K562 (cell line): ENCODE measurements around the gene ARHGAP22. TPM values are rescaled to one million over a fixed set of nuclear protein-coding genes. Genes with fewer than 3 reads are reported as not detected.

Experiments used
- ELF4 ChIP-seq: fragments of 450-650 bp; formaldehyde crosslinking; IDR thresholded peaks from 2 replicates; pipeline ENCODE4 v1.4.0; 2022; ENCODE audit warnings: missing genetic modification characterization
- FUS ChIP-seq: fragments of 200-400 bp; formaldehyde crosslinking; optimal IDR thresholded peaks from 2 replicates; pipeline ENCODE3; 2017; ENCODE audit warnings: low read depth, low read length
- L3MBTL2 ChIP-seq: fragments of 450-650 bp; IDR thresholded peaks from 2 replicates; pipeline ENCODE4 v1.6.1; 2016; ENCODE audit warnings: mild to moderate bottlenecking, moderate library complexity
- MYBL2 ChIP-seq, 2 experiments: fragments of 450-650 bp in 1 of 2; sonication (generic) in 1 of 2; formaldehyde crosslinking in 1 of 2; IDR thresholded peaks; 2 replicates each; pipeline versions ENCODE4 v1.6.1 to v1.8.1; 2017 to 2022; ENCODE audit warnings: borderline replicate concordance in 1 of 2, inconsistent platforms in 1 of 2, low read depth in 1 of 2, mild to moderate bottlenecking in 1 of 2, missing genetic modification reagents in 1 of 2, moderate library complexity in 1 of 2
- NONO ChIP-seq, 2 experiments: fragments of 200-400 bp in 1 of 2; fragments of 450-650 bp in 1 of 2; formaldehyde crosslinking in 1 of 2; IDR thresholded peaks; 2 replicates each; pipeline ENCODE4 v1.6.1; 2017; ENCODE audit warnings: low read depth in 2 of 2, mild to moderate bottlenecking in 2 of 2, moderate library complexity in 2 of 2, low read length in 1 of 2
- POLR3G ChIP-seq: IDR thresholded peaks from 2 replicates; pipeline ENCODE4 v1.6.1; 2011; ENCODE audit not compliant: insufficient read length, insufficient replicate concordance; ENCODE audit errors: extremely low read depth
- RAD21 ChIP-seq, 2 experiments: fragments of 250-450 bp in 1 of 2; fragments of 450-650 bp in 1 of 2; sonication (Bioruptor Pico) in 1 of 2; formaldehyde crosslinking in 1 of 2; IDR thresholded peaks in 1 of 2; conservative IDR thresholded peaks in 1 of 2; 2 replicates each; pipeline versions ENCODE4 v1.4.0 to v1.8.0; 2020 to 2022; ENCODE audit warnings: mild to moderate bottlenecking in 2 of 2, moderate library complexity in 1 of 2
- RBM15 ChIP-seq: fragments of 200-400 bp; formaldehyde crosslinking; IDR thresholded peaks from 2 replicates; pipeline ENCODE4 v1.6.1; 2018; ENCODE audit warnings: mild to moderate bottlenecking, low read length, moderate library complexity; ENCODE audit not compliant: insufficient read depth
- RFX7 ChIP-seq: fragments of 250-450 bp; sonication (Bioruptor Pico); IDR thresholded peaks from 2 replicates; pipeline ENCODE4 v1.5.1; 2021; ENCODE audit warnings: mild to moderate bottlenecking
- SMC3 ChIP-seq: conservative IDR thresholded peaks from 2 replicates; pipeline ENCODE4 v1.6.1; 2011; ENCODE audit warnings: low read depth, low read length, improper control_type of control experiment; ENCODE audit not compliant: insufficient read depth
- TRIM24 ChIP-seq, 2 experiments: fragments of 450-650 bp; IDR thresholded peaks; 2 replicates each; pipeline ENCODE4 v1.6.1; 2016
- ZBTB12 ChIP-seq: fragments of 250-450 bp; sonication (Bioruptor Pico); IDR thresholded peaks from 2 replicates; pipeline ENCODE4 v1.4.0; 2020
- ZNF830 ChIP-seq: fragments of 250-450 bp; sonication (Bioruptor Pico); IDR thresholded peaks from 2 replicates; pipeline ENCODE4 v1.5.0; 2021; ENCODE audit warnings: mild to moderate bottlenecking
- polyA plus RNA-seq, 8 experiments: library from polyadenylated mRNA; depleted of rRNA in 4 of 8; stranded (reverse) in 5 of 8; unstranded in 3 of 8; fragments of >200 nt; fragmentation: Nextera tagmentation in 2 of 8; fragmentation: Illumina TruSeq in 1 of 8; extraction: Ambion mirVana in 2 of 8; extraction: Trizol in 1 of 8; gene quantifications; 2 replicates each; pipeline versions ENCODE4 v1.2.1 to v1.2.3, GENCODE V29; 2011 to 2014; ENCODE audit warnings: inconsistent platforms in 1 of 8, missing spikeins in 1 of 8
- total RNA-seq, 7 experiments: library from RNA; depleted of rRNA in 6 of 7; stranded (reverse); fragments of >200 nt in 6 of 7; fragmentation: Illumina TruSeq in 2 of 7; extraction: Trizol in 2 of 7; gene quantifications; 2 replicates each; pipeline versions ENCODE4 v1.2.1 to v1.2.3, GENCODE V29; 2011 to 2021; ENCODE audit warnings: low replicate concordance in 1 of 7
- TF ChIP-seq, protein P1 (sequence below): IDR thresholded peaks from 2 replicates; pipeline ENCODE4 v1.6.1; 2012; ENCODE audit warnings: low read depth, low read length, improper control_type of control experiment, borderline replicate concordance
- TF ChIP-seq, protein P2 (sequence below): fragments of 250-450 bp; sonication (Bioruptor Pico); IDR thresholded peaks from 2 replicates; pipeline ENCODE4 v1.5.0; 2021; ENCODE audit warnings: mild to moderate bottlenecking, borderline replicate concordance
- TF ChIP-seq, protein P3 (sequence below), 2 experiments: fragments of 200-800 bp in 1 of 2; sonication (Bioruptor generic) in 1 of 2; sonication (generic) in 1 of 2; formaldehyde crosslinking in 1 of 2; IDR thresholded peaks in 1 of 2; conservative IDR thresholded peaks in 1 of 2; 2 replicates each; pipeline versions ENCODE4 v1.5.0 to v1.6.1; 2016 to 2020; ENCODE audit warnings: missing compliant biosample characterization in 1 of 2, missing genetic modification characterization in 1 of 2, missing genetic modification reagents in 1 of 2
- TF ChIP-seq, protein P4 (sequence below), 3 experiments: IDR thresholded peaks in 2 of 3; conservative IDR thresholded peaks in 1 of 3; 2 replicates each; pipeline ENCODE4 v1.5.1; 2011 to 2012; ENCODE audit warnings: low read length in 3 of 3, mild to moderate bottlenecking in 3 of 3, control low read depth in 2 of 3, improper control_type of control experiment in 1 of 3, inconsistent platforms in 1 of 3, low read depth in 1 of 3, mixed read lengths in 1 of 3, moderate library complexity in 1 of 3; ENCODE audit not compliant: insufficient read depth in 2 of 3

The ARHGAP22 gene
- total and polyA plus RNA-seq, 9 of the 15 experiments (the other 6 are each of a cell fraction or from before 2014, with no cell fraction given) = 1.3 to 28.1 (median 12.7) TPM

- TF ChIP-seq ZBTB12 (CRISPR knock-in tag) (no peak), MYBL2 (IDR thresholded peaks at IDR 0.05; ENCODE audit: low read depth) (no peak), MYBL2 (CRISPR knock-in tag; IDR thresholded peaks at IDR 0.05; ENCODE audit: borderline replicate concordance) (no peak), NONO (IDR thresholded peaks at IDR 0.05; ENCODE audit: low read depth in 2 of 2, low read length in 1 of 2) (no peak), POLR3G (no peak), TRIM24 (IDR thresholded peaks at IDR 0.05) (no peak), FUS (no peak), RFX7 (CRISPR knock-in tag) (no peak), ZNF830 (CRISPR knock-in tag) (no peak), SMC3 (no peak), L3MBTL2 (peak; percentile 52; the same call in 1 of the 2 replicates), RBM15 (no peak), ELF4 (CRISPR knock-in tag) (no peak), RAD21 (CRISPR knock-in tag; conservative IDR thresholded peaks at IDR 0.05 in 1 of 2, IDR thresholded peaks at IDR 0.05 in 1 of 2) (peak; percentile 53 to 57)
- TF ChIP-seq, protein P1, sequence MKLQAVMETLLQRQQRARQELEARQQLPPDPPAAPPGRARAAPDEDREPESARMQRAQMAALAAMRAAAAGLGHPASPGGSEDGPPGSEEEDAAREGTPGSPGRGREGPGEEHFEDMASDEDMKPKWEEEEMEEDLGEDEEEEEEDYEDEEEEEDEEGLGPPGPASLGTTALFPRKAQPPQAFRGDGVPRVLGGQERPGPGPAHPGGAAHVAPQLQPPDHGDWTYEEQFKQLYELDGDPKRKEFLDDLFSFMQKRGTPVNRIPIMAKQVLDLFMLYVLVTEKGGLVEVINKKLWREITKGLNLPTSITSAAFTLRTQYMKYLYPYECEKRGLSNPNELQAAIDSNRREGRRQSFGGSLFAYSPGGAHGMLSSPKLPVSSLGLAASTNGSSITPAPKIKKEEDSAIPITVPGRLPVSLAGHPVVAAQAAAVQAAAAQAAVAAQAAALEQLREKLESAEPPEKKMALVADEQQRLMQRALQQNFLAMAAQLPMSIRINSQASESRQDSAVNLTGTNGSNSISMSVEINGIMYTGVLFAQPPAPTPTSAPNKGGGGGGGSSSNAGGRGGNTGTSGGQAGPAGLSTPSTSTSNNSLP = no peak
- TF ChIP-seq, protein P2, sequence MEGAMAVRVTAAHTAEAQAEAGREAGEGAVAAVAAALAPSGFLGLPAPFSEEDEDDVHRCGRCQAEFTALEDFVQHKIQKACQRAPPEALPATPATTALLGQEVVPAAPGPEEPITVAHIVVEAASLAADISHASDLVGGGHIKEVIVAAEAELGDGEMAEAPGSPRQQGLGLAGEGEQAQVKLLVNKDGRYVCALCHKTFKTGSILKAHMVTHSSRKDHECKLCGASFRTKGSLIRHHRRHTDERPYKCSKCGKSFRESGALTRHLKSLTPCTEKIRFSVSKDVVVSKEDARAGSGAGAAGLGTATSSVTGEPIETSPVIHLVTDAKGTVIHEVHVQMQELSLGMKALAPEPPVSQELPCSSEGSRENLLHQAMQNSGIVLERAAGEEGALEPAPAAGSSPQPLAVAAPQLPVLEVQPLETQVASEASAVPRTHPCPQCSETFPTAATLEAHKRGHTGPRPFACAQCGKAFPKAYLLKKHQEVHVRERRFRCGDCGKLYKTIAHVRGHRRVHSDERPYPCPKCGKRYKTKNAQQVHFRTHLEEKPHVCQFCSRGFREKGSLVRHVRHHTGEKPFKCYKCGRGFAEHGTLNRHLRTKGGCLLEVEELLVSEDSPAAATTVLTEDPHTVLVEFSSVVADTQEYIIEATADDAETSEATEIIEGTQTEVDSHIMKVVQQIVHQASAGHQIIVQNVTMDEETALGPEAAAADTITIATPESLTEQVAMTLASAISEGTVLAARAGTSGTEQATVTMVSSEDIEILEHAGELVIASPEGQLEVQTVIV = no peak
- TF ChIP-seq, protein P3, sequence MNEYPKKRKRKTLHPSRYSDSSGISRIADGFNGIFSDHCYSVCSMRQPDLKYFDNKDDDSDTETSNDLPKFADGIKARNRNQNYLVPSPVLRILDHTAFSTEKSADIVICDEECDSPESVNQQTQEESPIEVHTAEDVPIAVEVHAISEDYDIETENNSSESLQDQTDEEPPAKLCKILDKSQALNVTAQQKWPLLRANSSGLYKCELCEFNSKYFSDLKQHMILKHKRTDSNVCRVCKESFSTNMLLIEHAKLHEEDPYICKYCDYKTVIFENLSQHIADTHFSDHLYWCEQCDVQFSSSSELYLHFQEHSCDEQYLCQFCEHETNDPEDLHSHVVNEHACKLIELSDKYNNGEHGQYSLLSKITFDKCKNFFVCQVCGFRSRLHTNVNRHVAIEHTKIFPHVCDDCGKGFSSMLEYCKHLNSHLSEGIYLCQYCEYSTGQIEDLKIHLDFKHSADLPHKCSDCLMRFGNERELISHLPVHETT (CRISPR knock-in tag; conservative IDR thresholded peaks at IDR 0.05 in 1 of 2, IDR thresholded peaks at IDR 0.05 in 1 of 2) = 0 out of 4 replicates have a peak, but pooled peaks of 1 of the 2 experiments have one; percentile 30
- TF ChIP-seq, protein P4, sequence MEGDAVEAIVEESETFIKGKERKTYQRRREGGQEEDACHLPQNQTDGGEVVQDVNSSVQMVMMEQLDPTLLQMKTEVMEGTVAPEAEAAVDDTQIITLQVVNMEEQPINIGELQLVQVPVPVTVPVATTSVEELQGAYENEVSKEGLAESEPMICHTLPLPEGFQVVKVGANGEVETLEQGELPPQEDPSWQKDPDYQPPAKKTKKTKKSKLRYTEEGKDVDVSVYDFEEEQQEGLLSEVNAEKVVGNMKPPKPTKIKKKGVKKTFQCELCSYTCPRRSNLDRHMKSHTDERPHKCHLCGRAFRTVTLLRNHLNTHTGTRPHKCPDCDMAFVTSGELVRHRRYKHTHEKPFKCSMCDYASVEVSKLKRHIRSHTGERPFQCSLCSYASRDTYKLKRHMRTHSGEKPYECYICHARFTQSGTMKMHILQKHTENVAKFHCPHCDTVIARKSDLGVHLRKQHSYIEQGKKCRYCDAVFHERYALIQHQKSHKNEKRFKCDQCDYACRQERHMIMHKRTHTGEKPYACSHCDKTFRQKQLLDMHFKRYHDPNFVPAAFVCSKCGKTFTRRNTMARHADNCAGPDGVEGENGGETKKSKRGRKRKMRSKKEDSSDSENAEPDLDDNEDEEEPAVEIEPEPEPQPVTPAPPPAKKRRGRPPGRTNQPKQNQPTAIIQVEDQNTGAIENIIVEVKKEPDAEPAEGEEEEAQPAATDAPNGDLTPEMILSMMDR (IDR thresholded peaks at IDR 0.05 in 2 of 3, conservative IDR thresholded peaks at IDR 0.05 in 1 of 3; ENCODE audit: insufficient read depth in 2 of 3, low read depth in 1 of 3, low read length in 3 of 3) = peak in 2 of 3 experiments; percentile 50 to 54; a peak in 4 of 6 replicates
Measured at GRCh38 chr10:48463318-48464003, 141.4 kb downstream of the ARHGAP22 start (continued).
